PC-9 (cell line): ENCODE results near the gene IGF2R.

Experiments
- EZH2 ChIP-seq: fragments of 200-600 bp; sonication (generic); IDR thresholded peaks from 2 replicates; pipeline ENCODE4 v1.8.0; 2017; ENCODE audit warnings: antibody characterized with exemption, low read depth
- TF ChIP-seq, protein P1 (sequence below): fragments of 200-600 bp; sonication (generic); conservative IDR thresholded peaks from 2 replicates; pipeline ENCODE4 v1.6.1; 2017; ENCODE audit warnings: mixed run types, antibody characterized with exemption, mild to moderate bottlenecking, moderate library complexity

DNA sequence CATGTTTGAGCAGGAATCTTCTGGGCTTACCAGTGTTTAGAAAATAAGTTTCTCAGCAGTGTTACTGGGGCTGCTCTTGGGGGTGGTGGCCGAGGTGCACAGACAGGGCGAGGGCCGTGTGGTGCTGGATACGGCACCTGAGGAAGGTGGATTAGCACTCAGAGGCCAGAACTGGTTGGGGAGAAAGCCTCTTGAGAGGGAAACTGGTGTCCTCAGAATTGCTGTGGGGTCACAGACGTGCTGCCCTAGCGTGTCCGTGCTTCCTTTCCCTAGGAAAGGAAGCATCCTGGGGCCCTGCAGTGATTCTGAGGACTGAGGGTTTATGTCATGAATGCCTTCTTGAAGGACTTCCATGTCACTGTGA, 120.6 kb downstream of the IGF2R start:
- TF ChIP-seq, protein P1, sequence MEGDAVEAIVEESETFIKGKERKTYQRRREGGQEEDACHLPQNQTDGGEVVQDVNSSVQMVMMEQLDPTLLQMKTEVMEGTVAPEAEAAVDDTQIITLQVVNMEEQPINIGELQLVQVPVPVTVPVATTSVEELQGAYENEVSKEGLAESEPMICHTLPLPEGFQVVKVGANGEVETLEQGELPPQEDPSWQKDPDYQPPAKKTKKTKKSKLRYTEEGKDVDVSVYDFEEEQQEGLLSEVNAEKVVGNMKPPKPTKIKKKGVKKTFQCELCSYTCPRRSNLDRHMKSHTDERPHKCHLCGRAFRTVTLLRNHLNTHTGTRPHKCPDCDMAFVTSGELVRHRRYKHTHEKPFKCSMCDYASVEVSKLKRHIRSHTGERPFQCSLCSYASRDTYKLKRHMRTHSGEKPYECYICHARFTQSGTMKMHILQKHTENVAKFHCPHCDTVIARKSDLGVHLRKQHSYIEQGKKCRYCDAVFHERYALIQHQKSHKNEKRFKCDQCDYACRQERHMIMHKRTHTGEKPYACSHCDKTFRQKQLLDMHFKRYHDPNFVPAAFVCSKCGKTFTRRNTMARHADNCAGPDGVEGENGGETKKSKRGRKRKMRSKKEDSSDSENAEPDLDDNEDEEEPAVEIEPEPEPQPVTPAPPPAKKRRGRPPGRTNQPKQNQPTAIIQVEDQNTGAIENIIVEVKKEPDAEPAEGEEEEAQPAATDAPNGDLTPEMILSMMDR = no peak
- no peak for TF ChIP-seq EZH2
